Fibroblast of lung (primary cell): ENCODE results near the gene KCNK4.

Experiments
- CTCF ChIP-seq, 2 donors: IDR thresholded peaks in 1 of 2; conservative IDR thresholded peaks in 1 of 2; 1 replicate in 1 of 2; 2 replicates in 1 of 2; pipeline ENCODE4 v1.5.1; 2011 to 2012; ENCODE audit warnings: low read length in 2 of 2, control low read depth in 1 of 2, inconsistent platforms in 1 of 2, low read depth in 1 of 2, mild to moderate bottlenecking in 1 of 2
- EZH2 ChIP-seq: IDR thresholded peaks from 2 replicates; pipeline ENCODE4 v1.5.1; 2012; ENCODE audit warnings: low read length, control low read depth, mild to moderate bottlenecking; ENCODE audit errors: missing control alignments

- no peak for TF ChIP-seq CTCF (conservative IDR thresholded peaks at IDR 0.05 in 1 of 2, IDR thresholded peaks at IDR 0.05 in 1 of 2; ENCODE audit: low read depth in 1 of 2, low read length in 2 of 2)
- no peak for TF ChIP-seq EZH2
Observed at GRCh38 chr11:64312947-64313346, 21.8 kb downstream of the KCNK4 start.
